ENCODE data around the gene SYNJ2.

Gene SYNJ2

DNA sequence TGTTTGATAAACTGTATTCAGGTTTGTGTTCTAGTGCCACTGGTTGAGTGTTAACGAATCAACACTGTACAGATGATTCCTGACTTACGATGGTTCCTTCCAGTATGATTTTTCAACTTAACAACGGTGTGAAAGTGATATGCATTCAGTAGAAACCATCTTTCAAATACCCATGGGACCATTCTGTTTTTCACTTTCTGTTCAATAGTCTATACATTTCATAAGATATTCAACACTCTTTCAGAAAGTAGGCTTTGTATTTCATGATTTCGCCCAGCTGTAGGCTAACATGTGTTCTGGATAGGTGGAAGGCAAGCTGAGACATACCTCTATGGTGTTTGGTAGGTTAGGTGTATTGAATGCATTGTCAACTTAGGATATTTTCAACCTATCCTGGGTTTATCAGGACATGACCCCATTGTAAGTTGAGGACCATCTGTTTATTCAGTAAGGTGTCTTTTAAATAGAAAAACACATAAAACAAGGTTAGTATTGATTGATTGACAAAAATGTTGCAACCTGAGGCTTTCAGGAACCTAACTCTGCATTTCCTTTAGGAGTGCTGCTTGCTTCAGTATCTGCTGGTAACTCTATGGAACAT lies 32.3 kb downstream of the SYNJ2 start:
- no peak for DNase-seq

DNA sequence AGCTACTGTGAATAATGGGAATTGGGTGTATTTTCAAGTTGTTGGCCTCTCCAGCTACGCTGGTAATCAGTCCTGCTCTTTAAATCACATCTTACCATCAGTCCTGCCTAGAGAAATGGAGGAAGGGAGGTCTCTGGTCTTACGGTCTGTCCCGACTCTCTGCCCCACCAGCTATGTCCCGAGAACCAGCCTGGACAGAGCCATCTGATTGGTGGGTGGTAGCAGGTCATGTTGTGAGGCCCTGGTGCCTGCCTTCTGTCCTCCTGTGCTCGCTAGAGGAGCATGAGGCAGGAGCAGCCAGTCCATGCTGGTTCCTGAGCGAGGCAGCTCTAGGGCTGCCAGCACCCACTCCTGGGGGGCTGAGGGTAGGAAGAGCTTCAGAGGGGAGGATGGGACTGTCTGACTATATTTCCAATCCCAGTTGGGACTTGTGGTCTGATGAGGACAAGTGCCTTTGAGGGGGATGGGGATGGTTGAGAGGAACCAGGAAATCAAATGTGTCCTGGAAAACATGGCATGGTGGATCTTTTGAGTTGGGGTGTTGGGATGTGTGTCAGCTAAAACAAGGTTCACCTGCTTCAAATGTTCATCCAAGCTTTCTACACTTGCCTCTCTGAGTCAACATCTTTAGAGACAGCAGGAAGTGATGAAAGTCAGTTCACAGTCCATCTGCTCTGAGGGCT lies 33.0 kb downstream of the SYNJ2 start:
- DNase-seq = no peak

GRCh38 chr6:158015188-158015506 lies 33.5 kb downstream of the SYNJ2 start:
- DNase-seq = no peak

GRCh38 chr6:158016571-158017383 lies 35.1 kb downstream of the SYNJ2 start:
- DNase-seq = no peak

DNA sequence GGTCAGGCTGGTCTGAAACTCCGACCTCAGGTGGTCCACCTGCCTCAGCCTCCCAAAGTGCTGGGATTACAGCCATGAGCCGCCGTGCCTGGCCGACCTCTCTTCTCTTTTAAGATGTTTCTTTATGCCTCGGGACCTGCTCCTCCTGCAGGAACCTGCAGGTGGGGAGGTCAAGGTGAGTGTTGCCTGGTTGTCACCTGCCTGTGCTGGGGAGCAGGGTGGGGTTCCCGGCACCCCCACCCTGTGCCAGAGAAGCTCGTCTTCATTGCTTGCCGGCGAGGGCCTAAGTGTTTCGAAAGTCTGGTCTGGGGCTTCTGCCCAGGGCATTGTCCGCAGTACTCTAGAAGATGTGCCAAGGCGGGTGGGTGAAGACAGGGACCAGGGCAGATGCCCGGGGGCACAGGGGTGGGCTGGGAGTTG lies 36.0 kb downstream of the SYNJ2 start:
- DNase-seq = no peak

GRCh38 chr6:158018041-158018771 lies 36.5 kb downstream of the SYNJ2 start:
- DNase-seq = no peak

DNA sequence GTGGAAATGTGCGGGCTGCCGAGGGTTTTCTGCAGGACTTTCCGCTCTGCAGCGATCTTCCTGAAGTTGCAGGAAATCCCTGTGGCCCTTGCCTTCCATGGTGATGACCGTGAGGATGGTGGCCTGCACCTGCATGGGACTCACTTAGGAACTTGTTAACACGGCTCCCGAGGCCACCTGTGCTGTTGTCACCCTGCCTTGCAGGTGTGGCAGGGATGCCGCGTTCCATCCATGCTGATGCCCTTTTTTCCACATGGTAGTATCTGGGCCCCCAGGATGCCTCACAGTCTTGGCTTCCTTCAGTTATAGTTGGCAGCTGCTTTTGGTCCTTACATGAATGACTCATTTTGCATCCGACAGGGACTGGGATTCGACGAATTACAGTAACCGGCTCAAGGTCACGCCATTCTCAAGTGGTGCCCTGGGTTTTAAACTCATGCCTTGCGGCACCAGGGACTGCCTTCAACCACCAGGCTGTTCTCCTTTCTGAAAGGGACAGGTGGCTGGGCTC lies 37.2 kb downstream of the SYNJ2 start:
- no peak for DNase-seq

DNA sequence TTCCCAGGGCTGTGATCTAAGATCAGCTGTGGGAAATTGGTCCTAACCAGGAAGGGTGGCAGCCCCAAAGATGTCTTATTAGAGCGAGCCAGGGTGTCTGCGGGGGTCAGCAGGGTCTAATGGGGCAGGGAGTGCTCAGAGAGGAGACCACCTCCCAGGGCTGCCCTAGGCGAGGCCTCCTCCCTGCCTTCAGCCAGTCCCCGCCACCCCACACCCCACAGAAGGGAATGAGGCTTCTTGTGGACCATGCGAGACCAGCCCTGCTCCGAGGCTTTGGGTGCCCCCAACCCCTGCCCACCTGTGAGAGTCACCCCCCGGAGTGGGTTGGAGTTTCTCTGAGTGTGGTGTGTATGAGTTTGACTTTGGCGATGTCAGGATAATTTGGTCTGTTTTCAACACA lies 37.8 kb downstream of the SYNJ2 start:
- DNase-seq = no peak

DNA sequence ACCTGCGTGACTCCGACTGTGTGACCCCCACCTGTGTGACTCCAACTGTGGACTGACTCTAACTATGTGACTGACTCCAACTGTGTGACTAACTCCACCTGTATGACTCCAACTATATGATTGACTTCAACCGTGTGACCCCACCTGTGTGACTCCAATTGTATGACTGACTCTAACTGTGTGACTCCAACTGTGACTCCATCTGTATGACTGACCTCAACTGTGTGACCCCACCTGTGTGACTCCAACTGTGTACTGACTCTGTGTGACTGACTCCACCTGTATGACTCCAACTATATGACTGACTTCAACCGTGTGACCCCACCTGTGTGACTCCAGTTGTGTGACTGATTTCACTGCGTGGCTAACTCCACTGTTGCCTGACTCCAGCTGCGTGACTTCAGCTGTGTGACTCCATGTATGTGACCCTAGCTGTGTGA lies 38.6 kb downstream of the SYNJ2 start:
- DNase-seq = no peak

- no peak for DNase-seq
Observed at GRCh38 chr6:158020811-158021210, 39.1 kb downstream of the SYNJ2 start.

GRCh38 chr6:158021376-158021775 lies 39.7 kb downstream of the SYNJ2 start:
- no peak for DNase-seq

- no peak for DNase-seq
Observed at GRCh38 chr6:158021814-158022748, 40.4 kb downstream of the SYNJ2 start.

- DNase-seq = no peak
Observed at GRCh38 chr6:158022749-158023596, 41.3 kb downstream of the SYNJ2 start.

GRCh38 chr6:158023597-158023939 lies 41.9 kb downstream of the SYNJ2 start:
- peak in 2 of 3 experiments; percentile 26 to 69 for DNase-seq

- no peak for DNase-seq
Observed at GRCh38 chr6:158024566-158025297, 43.1 kb downstream of the SYNJ2 start.

DNA sequence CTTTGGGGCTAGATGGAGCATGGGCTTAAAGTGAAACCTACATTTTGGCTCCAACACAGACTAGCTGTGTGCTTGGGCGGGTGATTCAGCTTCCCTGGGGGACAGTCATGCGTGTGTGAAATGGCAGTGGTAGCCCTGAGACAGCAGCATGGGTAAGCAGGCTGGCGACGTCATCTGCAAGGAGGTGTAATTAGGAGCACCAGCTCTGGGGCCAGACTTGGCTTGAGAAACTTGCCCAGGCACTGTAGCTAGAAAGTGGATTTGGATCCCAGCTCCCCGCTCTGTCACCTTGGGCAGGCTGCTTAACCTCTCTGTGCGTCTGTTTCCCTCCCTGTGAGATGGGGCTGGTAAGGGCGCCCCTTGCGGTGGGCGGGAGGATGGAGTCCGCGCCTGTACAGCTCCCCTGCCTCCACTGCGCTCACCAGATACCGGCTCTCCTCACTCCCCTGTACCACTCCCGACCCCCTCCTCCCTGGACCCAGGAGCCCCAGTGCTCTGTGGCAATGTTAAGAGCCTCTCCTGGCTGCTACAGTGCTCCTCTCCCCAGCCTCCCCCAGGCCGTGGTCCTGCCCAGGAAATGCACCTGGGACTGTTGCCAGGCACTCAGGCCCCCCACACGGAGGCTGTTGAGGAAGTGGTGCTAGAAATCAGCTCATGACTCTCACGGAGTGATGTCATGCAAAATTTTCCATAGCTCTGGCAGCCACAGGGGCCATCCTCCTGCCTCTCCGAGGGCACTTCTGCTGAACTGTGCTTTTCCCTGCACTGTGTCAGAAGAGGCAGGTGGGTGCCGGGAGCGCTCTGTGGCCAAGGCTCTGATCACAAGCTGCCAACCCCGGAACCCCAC lies 44.6 kb downstream of the SYNJ2 start:
- peak; percentile 75 to 88 (median 79) for DNase-seq

- no peak for DNase-seq
Observed at GRCh38 chr6:158026901-158027589, 45.4 kb downstream of the SYNJ2 start.

DNA sequence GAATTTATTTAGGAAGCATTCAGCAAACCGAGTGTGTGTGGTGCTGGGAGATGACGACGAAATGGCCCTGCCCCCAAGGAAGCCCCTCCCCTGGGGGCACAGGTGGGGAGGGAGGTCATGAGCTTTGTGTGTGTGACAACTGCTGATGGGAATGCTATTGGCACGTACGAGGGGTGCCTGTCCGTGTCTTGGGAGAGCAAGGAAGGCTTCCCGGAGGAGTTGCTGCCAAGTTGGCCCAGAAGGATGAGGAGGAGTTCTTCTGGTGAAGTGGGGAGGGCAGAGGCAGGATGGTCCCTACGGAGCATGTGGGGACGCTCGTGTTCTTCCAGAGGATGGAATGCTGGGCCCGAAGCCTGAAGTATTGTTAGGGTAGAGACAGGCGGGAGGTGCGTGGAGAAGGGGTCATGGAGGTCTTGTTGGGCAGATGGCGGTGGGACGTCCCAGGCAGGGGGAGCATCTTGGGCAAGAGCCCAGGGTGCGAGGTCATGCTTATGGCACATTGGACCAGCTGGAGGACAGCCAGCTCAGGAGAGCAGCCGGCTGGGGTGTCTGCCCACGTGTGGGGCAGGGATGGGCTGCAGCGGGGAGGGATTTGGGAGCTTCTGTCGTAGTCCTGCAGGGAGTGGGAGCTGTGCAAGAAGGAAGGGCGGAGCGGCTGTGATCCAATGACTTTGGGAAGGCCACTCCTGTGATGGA lies 46.1 kb downstream of the SYNJ2 start:
- DNase-seq = no peak

Measured in NCI-H1417 (cell line).